HG02798 (cell line): ENCODE measurements around the gene SLC25A34.

Experiments used
- ATAC-seq: cut with Tn5 transposase; IDR thresholded peaks from one replicate; pipeline ENCODE4 v1.9.1; 2021; ENCODE audit warnings: mild to moderate bottlenecking; ENCODE audit not compliant: unreplicated experiment, poor library complexity

SLC25A34 gene

DNA sequence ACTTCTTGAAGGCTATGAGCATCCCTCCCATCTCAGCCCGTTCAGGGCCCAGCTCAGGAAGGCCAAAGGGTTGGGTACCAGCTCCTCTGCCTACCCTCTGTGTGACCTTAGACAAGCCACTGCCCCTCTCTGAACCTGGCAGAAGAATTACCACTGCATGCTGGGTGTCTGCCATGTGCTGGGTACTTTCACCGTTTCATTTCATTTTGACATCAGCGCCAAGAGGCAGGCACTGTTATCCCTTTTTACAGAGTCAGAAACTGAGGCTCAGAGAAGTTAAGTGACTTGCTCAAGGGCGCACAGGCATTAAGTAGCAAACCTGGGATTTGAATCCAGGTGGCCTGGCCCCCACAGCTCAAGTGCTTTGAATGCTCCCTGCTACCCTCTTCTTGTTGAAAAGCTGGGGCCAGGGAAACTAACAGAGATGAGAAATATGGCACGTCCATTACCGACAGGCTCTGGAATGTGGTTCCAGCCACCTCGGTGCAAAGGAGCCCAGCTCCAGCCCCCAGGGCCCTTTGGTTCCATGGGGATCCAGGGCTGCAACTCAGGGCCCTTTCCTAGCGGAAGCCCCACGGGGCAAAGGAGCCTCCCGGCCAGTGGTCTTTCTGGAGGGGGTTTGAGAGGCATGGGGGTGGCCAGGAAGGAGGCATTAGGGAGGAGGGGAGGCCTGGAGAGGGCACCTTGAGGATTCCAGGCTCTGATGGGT, 12.8 kb downstream of the SLC25A34 start:
- no peak for ATAC-seq

DNA sequence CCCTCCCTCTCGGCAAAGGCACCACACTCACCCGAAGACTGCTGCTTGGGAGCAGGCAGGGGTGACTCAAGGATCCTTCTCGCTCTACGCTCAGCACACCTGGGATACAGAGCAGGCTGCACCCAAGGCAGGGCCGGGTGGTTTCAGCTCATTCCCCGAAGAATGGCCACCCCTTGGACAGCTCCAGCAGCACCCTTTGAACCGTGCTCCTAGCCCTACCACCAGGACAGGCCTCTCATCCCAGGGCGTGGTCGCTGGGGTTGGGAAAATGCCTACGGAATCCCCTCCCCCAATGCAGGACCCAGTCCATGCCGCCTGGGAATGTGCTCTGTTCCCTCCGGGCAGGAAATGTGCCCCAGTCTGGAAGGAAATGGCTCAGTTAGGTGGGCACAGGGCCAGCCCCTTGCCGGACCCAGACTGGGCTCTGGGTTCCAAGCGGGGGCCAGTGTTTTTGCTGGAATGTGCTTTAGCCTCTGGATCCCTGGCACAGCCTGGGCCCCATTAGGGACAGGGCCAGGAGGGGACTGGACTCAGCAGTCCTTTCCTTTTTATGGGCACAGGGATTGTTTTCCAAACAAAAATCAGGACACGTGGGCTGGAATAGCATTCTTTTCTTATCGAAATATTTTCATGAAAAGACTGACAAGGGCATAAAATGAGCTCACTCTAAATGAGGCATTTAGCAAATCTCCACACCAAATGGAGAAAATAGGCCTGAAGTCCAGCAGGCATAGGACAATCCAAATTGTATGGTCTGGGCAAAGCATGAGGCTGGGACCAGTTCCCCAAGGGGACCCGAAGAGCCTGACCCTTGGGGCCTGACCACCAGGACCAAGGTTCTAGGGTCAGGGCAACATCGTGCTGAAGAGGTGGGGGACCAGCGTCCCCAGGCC, 13.6 kb downstream of the SLC25A34 start:
- no peak for ATAC-seq

GRCh38 chr1:15750924-15751323, 14.9 kb downstream of the SLC25A34 start:
- ATAC-seq = no peak

DNA sequence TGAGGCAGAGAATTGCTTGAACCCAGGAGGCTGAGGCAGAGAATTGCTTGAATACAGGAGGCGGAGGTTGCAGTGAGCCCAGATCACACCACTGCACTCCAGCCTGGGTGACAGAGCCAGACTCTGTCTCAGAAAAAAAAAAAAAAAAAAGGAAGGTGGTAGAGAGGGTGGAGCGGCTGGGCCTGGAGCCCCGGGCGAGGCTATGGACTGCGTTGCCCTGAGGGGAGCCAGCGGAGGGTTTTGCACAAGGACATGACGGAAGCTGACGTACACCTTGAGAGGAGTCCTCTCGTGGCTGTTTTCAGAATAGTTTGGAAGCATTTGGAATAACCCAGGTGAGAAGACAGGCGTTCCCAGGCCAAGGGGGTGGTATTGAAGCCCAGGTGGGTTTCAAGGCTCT, 15.7 kb downstream of the SLC25A34 start:
- no peak for ATAC-seq

DNA sequence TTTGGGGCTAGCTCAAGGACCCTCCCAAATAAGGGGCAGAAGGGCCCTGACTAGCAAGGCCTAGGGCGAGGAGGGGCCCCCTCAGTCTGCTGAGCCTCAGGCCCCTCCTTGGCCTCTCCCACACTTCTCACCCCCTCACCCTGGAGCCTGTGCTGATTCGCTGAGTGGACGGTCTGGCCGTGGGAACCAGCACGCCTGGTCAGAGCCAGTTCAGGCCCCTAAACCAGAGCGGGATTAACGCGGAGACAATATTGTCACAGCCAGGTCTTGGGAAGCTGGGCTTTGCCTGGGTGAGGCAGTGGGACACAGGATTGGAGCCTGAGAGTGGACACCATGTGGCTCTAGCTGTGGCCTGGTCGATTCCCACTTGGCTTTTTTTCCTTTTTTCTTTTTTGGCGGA, 17.7 kb downstream of the SLC25A34 start:
- ATAC-seq = no peak

GRCh38 chr1:15755021-15755645, 19.1 kb downstream of the SLC25A34 start:
- no peak for ATAC-seq

GRCh38 chr1:15755646-15756040, 19.6 kb downstream of the SLC25A34 start:
- no peak for ATAC-seq

- no peak for ATAC-seq
These were observed 20.3 kb downstream of the SLC25A34 start for GRCh38 chr1:15756143-15757015.

- ATAC-seq = no peak
These were observed 21.0 kb downstream of the SLC25A34 start for GRCh38 chr1:15757016-15757543.

GRCh38 chr1:15757575-15758342, 21.7 kb downstream of the SLC25A34 start:
- no peak for ATAC-seq

GRCh38 chr1:15758343-15758931, 22.4 kb downstream of the SLC25A34 start, which contains the start of gene FBLIM1:
Gene FBLIM1, plus strand, starts transcription at chr1:15758795. Its CDS starts 6,189 bp downstream, at chr1:15764984.
- ATAC-seq = no peak

DNA sequence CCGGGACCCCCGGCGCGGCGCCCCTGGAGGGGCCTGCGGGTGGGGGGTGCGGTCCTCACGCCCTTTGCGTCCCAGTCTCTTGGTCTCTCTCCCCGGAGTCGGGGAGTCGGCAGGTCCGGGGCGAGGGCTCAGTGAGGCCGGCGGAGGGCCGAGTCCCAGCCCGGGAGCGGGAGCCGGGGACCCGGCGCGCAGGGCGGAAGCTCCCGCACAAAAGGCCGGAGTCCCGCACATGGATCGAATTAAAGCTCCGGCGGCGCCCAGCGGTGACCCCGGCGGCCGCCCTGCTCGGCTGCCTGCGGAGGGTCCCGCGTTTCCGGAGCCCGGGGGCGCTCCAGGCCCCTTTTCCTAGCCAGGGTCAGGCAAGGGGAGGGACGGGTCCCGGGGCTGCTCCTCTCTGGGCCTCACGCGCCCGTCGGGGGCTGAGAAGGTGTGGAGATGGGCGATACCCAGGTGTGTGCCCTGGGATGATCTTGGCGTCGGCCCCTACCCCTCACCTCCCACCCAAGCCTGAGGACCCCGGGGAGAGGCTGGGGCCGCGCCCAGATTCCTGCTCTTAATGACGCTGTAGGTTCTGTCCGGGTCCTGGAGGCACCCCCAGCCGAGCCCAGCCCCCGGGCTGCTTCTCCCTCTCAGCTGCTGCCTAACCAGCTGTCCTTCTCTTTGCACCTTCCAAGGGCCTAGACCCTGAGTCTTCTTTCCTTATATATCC, 23.0 kb downstream of the SLC25A34 start:
- ATAC-seq = no peak

DNA sequence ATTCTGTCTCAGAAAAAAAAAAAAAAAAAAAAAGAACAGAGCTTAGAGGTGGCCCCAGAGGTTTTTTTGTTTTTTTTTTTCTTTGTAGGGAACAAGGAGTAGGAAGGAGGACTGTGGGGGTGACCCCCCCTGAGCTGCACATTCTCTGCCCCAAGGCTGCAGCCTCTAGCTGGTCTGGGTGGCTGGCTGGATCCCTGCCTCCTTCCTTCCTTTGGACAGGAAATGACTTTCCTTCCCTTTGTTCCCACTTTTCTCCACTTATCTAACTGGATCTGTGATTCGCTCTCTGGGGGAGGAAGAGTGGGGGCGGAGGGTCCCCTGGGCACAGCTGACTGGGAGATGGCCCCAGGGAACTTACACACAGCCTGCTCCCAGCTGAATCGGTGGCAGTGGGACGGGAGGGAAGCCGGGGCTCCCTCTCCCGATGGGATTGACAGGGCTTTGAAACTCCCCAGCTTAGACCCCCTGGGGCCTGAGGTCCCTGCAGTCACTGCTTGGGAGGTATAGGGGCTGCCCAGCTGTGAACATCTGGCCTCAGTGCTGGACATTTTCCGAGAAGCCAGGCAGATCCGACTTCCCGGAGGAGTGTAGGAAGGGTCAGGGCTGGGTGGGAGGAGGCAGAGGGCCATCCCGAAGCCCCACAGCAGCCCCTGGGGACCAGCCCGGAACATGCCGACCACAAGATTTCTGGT, 24.6 kb downstream of the SLC25A34 start:
- ATAC-seq = no peak

DNA sequence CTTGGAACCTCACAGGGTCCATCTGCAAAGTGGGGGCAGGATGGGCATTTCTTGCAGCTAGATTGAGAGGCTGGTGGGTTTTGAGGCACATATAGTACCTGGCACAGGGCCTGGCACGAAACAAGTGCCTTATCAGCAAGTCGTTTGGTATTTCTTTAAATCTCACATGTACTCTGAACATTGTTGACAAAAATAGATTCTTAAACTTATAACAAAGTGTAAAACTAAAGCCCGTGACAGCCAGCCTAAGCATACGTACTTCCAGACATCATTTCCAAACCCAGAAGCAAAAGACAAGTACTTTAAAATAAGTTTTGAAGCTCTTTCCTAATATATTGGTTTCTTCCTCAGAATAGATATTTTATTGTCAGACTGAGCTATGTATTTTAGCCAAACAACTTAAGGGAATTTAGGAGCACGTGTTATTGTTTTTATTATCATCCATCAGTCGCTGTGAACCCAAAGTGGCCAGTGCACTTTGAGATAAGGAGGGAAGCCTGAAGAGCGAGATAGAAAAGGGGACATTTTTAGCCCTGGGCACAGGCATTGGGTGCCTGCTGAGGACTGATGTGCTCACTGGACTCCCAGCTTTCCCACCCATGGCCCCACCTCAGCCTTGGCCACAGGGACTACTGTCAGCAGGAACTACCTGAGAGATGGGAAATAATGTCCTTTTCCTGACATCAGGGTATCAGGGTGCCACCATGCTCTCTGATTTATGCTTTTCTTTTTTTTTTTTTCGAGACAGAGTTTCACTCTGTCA, 25.5 kb downstream of the SLC25A34 start:
- ATAC-seq = no peak

DNA sequence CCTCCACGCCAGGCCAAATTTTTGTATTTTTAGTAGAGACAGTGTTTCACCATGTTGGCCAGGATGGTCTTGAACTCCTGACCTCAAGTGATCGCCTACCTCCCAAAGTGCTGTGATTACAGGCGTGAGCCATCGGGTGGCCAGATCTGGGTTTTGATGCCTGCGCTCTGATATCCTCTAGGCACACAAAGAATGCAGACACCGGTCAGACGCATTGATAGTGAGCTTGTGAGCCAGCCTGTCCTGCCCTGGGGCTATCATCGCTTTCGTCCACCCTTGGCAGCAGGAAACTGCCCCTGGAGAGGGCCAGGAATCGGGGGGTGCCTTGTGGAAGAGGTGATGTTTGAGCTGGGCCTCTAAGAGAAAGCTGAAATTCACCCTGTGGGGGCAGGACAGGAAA, 26.5 kb downstream of the SLC25A34 start:
- no peak for ATAC-seq

DNA sequence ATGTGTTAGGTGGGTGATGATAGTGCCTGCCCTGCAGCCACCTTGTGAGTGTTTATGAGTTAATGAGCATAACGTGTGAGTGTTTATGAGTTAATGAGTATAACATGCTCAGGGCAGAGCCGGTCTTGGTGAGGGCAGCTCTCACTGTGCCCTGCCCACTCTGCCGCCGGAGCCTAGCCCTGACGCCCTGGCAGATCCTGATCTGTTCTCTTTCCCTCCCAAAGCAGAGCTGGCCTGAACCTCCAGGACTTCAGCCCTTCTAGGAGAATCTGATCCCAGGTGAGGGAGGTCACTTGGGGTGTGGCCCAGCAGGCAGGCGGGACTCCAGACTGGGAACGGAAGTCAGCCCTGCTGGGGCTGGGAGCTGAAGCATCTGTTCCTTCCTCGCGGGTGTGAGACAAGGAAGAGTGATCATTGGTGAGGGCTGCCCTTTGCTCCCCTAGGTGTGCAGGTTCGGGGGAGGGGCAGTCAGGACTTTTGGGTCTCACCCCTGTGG, 28.3 kb downstream of the SLC25A34 start:
- no peak for ATAC-seq

- no peak for ATAC-seq
These were observed 28.8 kb downstream of the SLC25A34 start for GRCh38 chr1:15764890-15765289.
